A172 (cell line): ENCODE results near the gene CD46. TPM values are rescaled to one million over a fixed set of nuclear protein-coding genes. Genes with fewer than 3 reads are reported as not detected.

ENCODE experiments used
- total RNA-seq: library from RNA; depleted of rRNA; stranded (reverse); fragments of >200 nt; shearing (Covaris generic); gene quantifications from 2 replicates; pipeline ENCODE4 v1.2.3, GENCODE V29; 2014; rRNA removed

CD46 gene
- total RNA-seq, 1 experiment from 2014 or later: 134 TPM

Other genes with a start within 250 kb of the CD46 start
- not detected in 2 replicates for gene CR1L, start 106.9 kb upstream of the CD46 start, total RNA-seq
- gene CD34, start 159.1 kb downstream of the CD46 start, total RNA-seq: 0.22 and 0.76 TPM in 2 replicates